ENCODE results near the gene FAM120A. TPM values are rescaled to one million over a fixed set of nuclear protein-coding genes. Genes with fewer than 3 reads are reported as not detected.

The FAM120A gene
- total RNA-seq, 1 experiment from 2014 or later, result 70.5 TPM

- no peak for ATAC-seq
- no peaks in the 10 kb centered on the region for H3K4me1 ChIP-seq (ENCODE audit: control insufficient read depth, insufficient read depth, low read length)
- in situ Hi-C loops (cut with HindIII; ENCODE audit: low pct_unique_long_range_greater_than_20kb, low sequenced_read_pairs) (no loop called here), intact Hi-C loops (cut with micrococcal nuclease; ENCODE audit: unreplicated experiment) (no loop called here)
- ChIA-PET POLR2A (no interaction called here), CTCF (no interaction called here)
- TF ChIP-seq SIN3A (IDR thresholded peaks at IDR 0.05; ENCODE audit: borderline replicate concordance, insufficient read depth, low read depth, low read length) (no peak), POLR2AphosphoS5 (IDR thresholded peaks at IDR 0.05; ENCODE audit: low read depth, low read length) (no peak), TCF7L2 (IDR thresholded peaks at IDR 0.05; ENCODE audit: low read depth, low read length) (no peak), REST (IDR thresholded peaks at IDR 0.05; ENCODE audit: insufficient read depth in 1 of 2, low read depth in 2 of 2, low read length in 1 of 2) (no peak), CTCF (IDR thresholded peaks at IDR 0.05) (no peak)
- no peaks in the 10 kb centered on the region for H3K9me3 ChIP-seq (ENCODE audit: control insufficient read depth, insufficient read depth, low read depth, low read length)
- H3K36me3 ChIP-seq (ENCODE audit: control insufficient read depth, insufficient read depth, low read length), result peaks cover 13% of the 10 kb centered on the region
- no TSS peak for BruUV-seq (replicated peaks)
- no peak overlapping the region for H3K4me3 ChIP-seq (ENCODE audit: low read depth in 2 of 2, low read length in 2 of 2)
- no peak for DNase-seq (ENCODE audit: low read depth, low spot score)
- no peak overlapping the region for H3K27ac ChIP-seq (ENCODE audit: low read length)
- H3K27me3 ChIP-seq (ENCODE audit: control insufficient read depth, insufficient read depth, low read length), result no peaks in the 10 kb centered on the region
Observed at GRCh38 chr9:93558503-93558902, 107.0 kb downstream of the FAM120A start.

GRCh38 chr9:93560991-93561390 is 109.5 kb downstream of the FAM120A start:
- H3K4me1 ChIP-seq (ENCODE audit: control insufficient read depth, insufficient read depth, low read length), result no peaks in the 10 kb centered on the region
- H3K4me3 ChIP-seq (ENCODE audit: low read depth in 2 of 2, low read length in 2 of 2), result no peak overlapping the region
- no peaks in the 10 kb centered on the region for H3K27me3 ChIP-seq (ENCODE audit: control insufficient read depth, insufficient read depth, low read length)
- no peaks in the 10 kb centered on the region for H3K9me3 ChIP-seq (ENCODE audit: control insufficient read depth, insufficient read depth, low read depth, low read length)
- no TSS peak for BruUV-seq (replicated peaks)
- no peak overlapping the region for H3K27ac ChIP-seq (ENCODE audit: low read length)
- in situ Hi-C loops (cut with HindIII; ENCODE audit: low pct_unique_long_range_greater_than_20kb, low sequenced_read_pairs) (no loop called here), intact Hi-C loops (cut with micrococcal nuclease; ENCODE audit: unreplicated experiment) (loop anchor here (10.0 kb wide), 1 partner anchor 396 kb away; no protein-coding TSS in a partner anchor)
- POLR2A ChIA-PET, result no interaction called here
- DNase-seq (ENCODE audit: low read depth, low spot score) (no peak), ATAC-seq (no peak)
- peaks cover 7% of the 10 kb centered on the region for H3K36me3 ChIP-seq (ENCODE audit: control insufficient read depth, insufficient read depth, low read length)
- CTCF ChIA-PET, result no interaction called here
- no peak for TF ChIP-seq POLR2AphosphoS5 (IDR thresholded peaks at IDR 0.05; ENCODE audit: low read depth, low read length)
- no peak for TF ChIP-seq CTCF (IDR thresholded peaks at IDR 0.05)
- no peak for TF ChIP-seq TCF7L2 (IDR thresholded peaks at IDR 0.05; ENCODE audit: low read depth, low read length)
- TF ChIP-seq SIN3A (IDR thresholded peaks at IDR 0.05; ENCODE audit: borderline replicate concordance, insufficient read depth, low read depth, low read length), result no peak
